Muscle layer of colon (tissue), 2 donors: ENCODE measurements around the gene MMP20.

Experiments
- H3K27ac ChIP-seq: one replicate; pipeline ENCODE4 v1.7.0; 2013; ENCODE audit warnings: low read depth, mild to moderate bottlenecking, low read length, moderate library complexity
- H3K27me3 ChIP-seq, 2 donors: one replicate each; pipeline ENCODE4 v1.7.0; 2013; ENCODE audit warnings: low read length in 2 of 2, mild to moderate bottlenecking in 2 of 2; ENCODE audit not compliant: insufficient read depth in 2 of 2, control insufficient read depth in 1 of 2
- H3K36me3 ChIP-seq: one replicate; pipeline ENCODE4 v1.7.0; 2013; ENCODE audit warnings: mild to moderate bottlenecking, low read length; ENCODE audit not compliant: insufficient read depth
- H3K4me1 ChIP-seq: one replicate; pipeline ENCODE4 v1.7.0; 2013; ENCODE audit warnings: mild to moderate bottlenecking, low read length; ENCODE audit not compliant: insufficient read depth
- H3K4me3 ChIP-seq, 2 donors: one replicate each; pipeline ENCODE4 v1.7.0; 2013; ENCODE audit warnings: low read length in 2 of 2, low read depth in 1 of 2, mild to moderate bottlenecking in 1 of 2, moderate library complexity in 1 of 2
- H3K9ac ChIP-seq: one replicate; pipeline ENCODE4 v1.7.0; 2013; ENCODE audit warnings: low read length
- H3K9me3 ChIP-seq: one replicate; pipeline ENCODE4 v1.7.0; 2013; ENCODE audit warnings: mild to moderate bottlenecking, low read length
- donor health status: abdominal sarcoma.
- donor health status: Adenocarcinoma of cecum.

MMP20 gene, protein sequence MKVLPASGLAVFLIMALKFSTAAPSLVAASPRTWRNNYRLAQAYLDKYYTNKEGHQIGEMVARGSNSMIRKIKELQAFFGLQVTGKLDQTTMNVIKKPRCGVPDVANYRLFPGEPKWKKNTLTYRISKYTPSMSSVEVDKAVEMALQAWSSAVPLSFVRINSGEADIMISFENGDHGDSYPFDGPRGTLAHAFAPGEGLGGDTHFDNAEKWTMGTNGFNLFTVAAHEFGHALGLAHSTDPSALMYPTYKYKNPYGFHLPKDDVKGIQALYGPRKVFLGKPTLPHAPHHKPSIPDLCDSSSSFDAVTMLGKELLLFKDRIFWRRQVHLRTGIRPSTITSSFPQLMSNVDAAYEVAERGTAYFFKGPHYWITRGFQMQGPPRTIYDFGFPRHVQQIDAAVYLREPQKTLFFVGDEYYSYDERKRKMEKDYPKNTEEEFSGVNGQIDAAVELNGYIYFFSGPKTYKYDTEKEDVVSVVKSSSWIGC

DNA sequence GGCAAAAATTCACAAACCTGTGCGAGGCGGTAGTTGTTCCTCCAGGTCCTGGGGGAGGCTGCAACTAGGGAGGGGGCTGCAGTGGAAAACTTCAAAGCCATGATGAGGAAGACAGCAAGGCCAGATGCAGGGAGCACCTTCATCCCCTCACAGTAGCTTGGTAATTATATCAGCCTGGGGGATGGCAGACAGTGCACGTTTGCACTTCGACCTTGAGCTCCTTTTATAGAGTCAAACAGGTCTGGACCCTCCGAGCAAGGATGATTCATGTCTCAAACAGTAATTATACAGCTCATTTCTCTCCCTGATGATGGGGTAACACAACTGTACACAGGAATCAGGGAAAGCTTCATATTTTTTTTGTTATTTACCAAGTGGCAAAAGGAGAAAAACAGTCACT, at the start of gene MMP20:
TSS of gene MMP20 (minus strand) at position 156 of the 400 bp plus-strand sequence. CDS start at position 143, 13 bp downstream.
- Histone ChIP-seq H3K27me3 (no peaks in the 10 kb centered on the region), H3K9ac (no peak within 1 kb of the TSS), H3K9me3 (no peaks in the 10 kb centered on the region), H3K4me3 (no peak within 1 kb of the TSS), H3K27ac (no peak within 1 kb of the TSS), H3K36me3 (no peaks in the 10 kb centered on the region), H3K4me1 (no peaks in the 10 kb centered on the region)

DNA sequence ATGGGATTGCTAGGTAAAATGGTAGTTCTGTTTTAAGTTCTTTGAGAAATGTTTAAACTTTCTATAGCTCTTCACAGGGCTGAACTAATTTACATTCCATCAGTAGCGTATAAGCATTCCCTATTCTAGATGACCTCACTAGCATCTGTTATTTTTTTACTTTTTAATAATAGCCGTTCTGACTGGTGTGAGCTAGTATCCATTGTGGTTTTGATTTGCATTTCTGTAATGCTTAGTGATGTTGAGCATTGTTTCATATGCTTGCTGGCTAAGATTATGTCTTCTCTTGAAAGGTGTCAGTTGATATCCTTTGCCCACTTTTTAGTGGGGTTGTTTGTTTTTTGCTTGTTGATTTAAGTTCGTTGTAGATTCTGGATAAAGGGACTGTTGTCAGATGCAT, 44.5 kb upstream of the MMP20 start:
- H3K4me3 ChIP-seq: no peak overlapping the region
- H3K36me3 ChIP-seq: no peaks in the 10 kb centered on the region
- H3K4me1 ChIP-seq: no peaks in the 10 kb centered on the region
- no peaks in the 10 kb centered on the region for H3K9me3 ChIP-seq
- no peaks in the 10 kb centered on the region for H3K27me3 ChIP-seq
- H3K9ac ChIP-seq: no peak overlapping the region
- H3K27ac ChIP-seq: no peak overlapping the region

DNA sequence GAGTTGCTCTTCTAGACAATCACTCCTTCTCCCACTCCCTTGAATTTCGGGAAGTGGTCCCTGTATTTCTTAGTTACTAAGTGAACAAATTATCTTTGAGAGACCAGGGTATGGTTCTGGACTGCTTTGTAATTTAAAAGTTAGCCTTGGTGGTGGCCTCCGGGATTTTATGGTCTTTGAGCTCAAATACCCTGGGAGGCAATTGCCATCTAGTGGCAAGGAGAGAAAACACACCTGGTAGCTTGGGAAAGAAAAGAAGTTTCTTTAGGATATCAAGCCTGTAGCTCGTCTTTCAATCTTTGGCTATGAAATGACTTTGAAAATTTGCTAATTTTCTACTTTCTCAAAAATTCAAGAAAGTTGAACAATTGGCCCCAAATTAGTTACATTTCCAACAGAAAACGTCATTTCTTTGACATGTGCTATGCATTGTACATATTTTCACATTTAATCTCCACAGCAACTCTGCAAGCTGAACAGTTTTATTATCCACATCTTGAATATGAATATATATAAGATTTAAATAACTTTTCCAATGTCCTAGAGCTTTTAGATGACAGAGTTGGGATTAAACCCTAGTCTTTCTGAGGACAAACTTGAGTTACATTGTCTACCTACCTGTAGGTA, 41.3 kb upstream of the MMP20 start:
- H3K9me3 ChIP-seq: no peaks in the 10 kb centered on the region
- no peaks in the 10 kb centered on the region for H3K36me3 ChIP-seq
- no peak overlapping the region for H3K9ac ChIP-seq
- H3K27ac ChIP-seq: no peak overlapping the region
- no peaks in the 10 kb centered on the region for H3K4me1 ChIP-seq
- H3K4me3 ChIP-seq: no peak overlapping the region
- H3K27me3 ChIP-seq: no peaks in the 10 kb centered on the region

DNA sequence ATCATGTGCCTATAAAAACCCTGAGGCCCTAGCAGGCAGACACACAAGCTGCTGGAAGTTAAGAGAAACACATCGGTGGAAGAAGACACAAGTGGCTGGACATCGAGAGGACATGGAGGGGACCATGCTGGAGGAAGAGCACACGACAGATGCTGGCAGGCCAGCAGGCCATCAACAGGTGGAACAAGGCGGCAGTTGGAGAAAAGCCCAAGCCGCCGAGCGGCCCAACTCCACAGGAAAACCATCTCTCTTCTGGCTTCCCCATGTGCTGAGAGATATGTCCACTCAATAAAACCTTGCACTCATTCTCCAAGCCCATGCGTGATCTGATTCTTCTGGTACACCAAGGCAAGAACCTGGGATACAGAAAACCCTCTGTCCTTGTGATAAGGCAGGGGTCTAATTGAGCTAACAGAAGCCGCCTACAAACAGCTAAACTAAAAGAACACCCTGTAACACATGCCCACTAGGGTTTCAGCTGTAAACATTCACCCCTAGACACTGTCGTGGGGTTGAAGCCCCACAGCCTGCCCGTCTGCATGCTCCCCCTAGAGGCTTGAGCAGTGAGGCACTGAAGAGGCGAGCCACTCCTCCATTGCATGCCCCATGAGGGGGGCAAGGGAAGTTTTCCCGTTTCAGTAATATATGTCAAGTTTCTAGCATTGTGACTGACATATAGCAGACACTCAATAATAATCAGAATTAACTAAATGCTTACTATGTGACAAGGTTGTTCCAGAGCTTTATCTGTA, 39.0 kb upstream of the MMP20 start:
- Histone ChIP-seq H3K27me3 (no peaks in the 10 kb centered on the region), H3K9ac (no peak overlapping the region), H3K4me1 (no peaks in the 10 kb centered on the region), H3K4me3 (no peak overlapping the region), H3K36me3 (no peaks in the 10 kb centered on the region), H3K9me3 (no peaks in the 10 kb centered on the region), H3K27ac (no peak overlapping the region)

DNA sequence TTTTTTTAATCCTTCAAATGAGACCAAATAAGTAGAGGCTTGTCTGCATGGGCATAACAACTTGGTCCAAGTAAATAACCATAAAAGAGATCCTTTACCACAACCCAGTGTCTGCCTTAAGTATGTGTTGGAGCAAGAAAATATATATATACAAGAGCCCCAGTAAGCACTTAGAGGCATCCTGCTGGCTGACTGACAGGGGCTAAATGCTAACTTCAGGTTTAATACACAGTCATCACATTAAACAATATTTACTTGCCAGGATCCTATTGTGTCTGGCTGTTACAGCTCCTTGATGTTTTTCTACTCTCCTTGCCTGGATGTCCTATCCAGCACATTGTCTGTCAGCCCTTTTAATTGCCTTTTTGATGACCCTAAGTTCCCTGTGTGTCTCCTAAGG, 37.5 kb upstream of the MMP20 start:
- Histone ChIP-seq H3K9ac (no peak overlapping the region), H3K27ac (no peak overlapping the region), H3K27me3 (no peaks in the 10 kb centered on the region), H3K9me3 (no peaks in the 10 kb centered on the region), H3K4me1 (no peaks in the 10 kb centered on the region), H3K36me3 (no peaks in the 10 kb centered on the region), H3K4me3 (no peak overlapping the region)

DNA sequence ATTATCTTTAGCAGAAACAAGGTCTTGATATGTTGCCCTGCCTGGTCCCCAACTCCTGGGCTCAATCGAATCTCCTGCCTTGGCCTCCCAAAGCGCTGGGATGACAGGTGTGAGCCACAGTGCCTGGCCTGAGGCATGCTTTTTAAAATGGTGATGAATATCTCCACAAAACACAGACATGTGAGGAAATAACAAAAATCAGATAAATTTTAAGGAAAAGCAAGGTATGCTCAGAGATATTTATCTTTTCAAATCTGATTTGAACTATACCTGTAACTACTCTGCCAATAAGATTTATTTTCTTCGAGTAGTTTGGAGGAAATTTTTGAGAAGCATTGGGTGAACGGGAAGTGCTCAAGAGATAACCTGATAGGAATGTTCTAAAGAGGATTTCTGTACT, 35.9 kb upstream of the MMP20 start:
- H3K36me3 ChIP-seq: no peaks in the 10 kb centered on the region
- H3K9ac ChIP-seq: no peak overlapping the region
- no peak overlapping the region for H3K4me3 ChIP-seq
- H3K27me3 ChIP-seq: no peaks in the 10 kb centered on the region
- H3K4me1 ChIP-seq: no peaks in the 10 kb centered on the region
- H3K9me3 ChIP-seq: no peaks in the 10 kb centered on the region
- H3K27ac ChIP-seq: no peak overlapping the region

DNA sequence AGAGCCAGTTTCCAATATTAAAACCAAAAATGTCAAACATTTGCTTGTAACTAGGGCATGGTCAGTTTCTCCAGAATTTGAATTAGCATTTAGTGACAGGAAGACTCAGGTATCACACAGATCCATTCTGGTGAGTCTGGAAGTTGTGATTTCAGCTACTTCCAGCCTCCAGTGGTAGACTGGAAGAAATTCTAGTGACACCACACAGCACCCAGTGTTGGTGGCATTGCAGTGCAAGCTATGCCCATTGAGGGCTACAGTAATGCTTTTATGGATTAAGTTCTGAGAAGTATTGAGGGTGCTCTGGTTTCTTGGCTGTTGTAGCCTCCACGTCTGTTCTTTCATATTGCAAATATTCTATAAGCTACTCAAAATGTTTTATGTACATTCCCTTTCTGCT, 31.4 kb upstream of the MMP20 start:
- Histone ChIP-seq H3K4me3 (no peak overlapping the region), H3K27me3 (no peaks in the 10 kb centered on the region), H3K9ac (no peak overlapping the region), H3K36me3 (no peaks in the 10 kb centered on the region), H3K27ac (no peak overlapping the region), H3K4me1 (no peaks in the 10 kb centered on the region), H3K9me3 (no peaks in the 10 kb centered on the region)

DNA sequence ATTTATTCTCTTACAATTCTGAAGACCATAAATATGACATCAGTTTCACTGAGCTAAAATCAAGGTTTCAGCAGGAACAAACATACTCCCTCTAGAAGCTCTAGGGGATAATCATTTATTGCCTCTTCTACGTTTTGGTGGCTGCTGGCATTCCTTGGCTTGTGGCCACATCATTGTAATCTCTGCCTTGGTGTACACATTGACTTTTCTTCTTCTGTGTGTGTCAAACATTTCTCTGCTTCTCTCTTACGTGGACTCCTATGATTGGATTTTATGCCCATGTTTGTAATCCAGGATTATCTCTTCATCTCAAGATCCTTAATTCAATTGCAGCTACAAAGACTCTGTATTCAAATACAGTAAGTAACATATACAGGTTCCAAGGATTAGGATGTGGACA, 30.4 kb upstream of the MMP20 start:
- no peaks in the 10 kb centered on the region for H3K27me3 ChIP-seq
- H3K36me3 ChIP-seq: no peaks in the 10 kb centered on the region
- no peak overlapping the region for H3K4me3 ChIP-seq
- no peaks in the 10 kb centered on the region for H3K9me3 ChIP-seq
- H3K4me1 ChIP-seq: no peaks in the 10 kb centered on the region
- no peak overlapping the region for H3K27ac ChIP-seq
- H3K9ac ChIP-seq: no peak overlapping the region

DNA sequence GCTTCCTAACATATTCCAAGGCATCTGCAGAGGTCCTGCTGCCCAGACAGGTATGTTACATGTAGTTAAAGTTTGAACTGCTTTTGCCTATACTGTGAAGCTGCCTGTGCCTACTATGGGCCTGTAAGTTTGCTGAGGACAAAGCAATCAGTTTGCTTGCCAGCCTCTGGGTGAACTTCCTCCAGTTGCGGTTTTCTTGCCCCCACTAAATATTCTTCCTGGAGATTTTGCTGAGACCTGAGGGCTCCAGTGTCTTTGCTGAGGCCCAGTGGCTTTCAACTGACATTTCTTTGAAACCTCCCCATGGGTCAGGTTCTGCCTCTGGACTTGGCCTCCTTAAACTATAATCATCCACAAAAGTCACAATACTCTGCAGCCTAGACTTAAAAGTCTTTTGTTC, 29.6 kb upstream of the MMP20 start:
- Histone ChIP-seq H3K4me1 (no peaks in the 10 kb centered on the region), H3K27ac (no peak overlapping the region), H3K4me3 (no peak overlapping the region), H3K27me3 (no peaks in the 10 kb centered on the region), H3K36me3 (no peaks in the 10 kb centered on the region), H3K9me3 (no peaks in the 10 kb centered on the region), H3K9ac (no peak overlapping the region)

DNA sequence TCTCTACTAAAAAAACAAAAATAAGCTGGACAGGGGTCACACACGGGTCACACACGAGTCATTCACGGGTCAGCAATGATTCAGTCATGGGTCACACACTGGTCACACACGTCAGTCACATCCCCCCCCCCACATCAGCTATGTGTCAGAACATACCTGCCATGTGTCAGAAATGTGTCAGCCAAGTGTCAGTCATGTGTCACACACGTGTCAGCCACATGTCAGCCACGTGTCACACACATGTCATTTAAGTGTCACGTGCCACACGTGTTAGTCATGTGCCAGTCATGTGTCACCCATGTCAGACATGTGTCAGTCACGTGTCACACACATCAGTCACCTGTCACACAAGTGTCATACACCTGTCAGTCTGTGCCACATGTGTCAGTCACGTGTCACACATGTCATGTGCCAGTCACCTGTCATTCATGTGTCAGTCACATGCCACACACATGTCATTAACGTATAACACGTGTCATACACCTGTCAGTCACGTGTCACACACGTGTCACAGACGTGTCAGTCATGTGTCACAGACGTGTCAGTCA, 28.7 kb upstream of the MMP20 start:
- H3K27ac ChIP-seq: no peak overlapping the region
- no peaks in the 10 kb centered on the region for H3K9me3 ChIP-seq
- no peaks in the 10 kb centered on the region for H3K27me3 ChIP-seq
- no peak overlapping the region for H3K4me3 ChIP-seq
- no peaks in the 10 kb centered on the region for H3K36me3 ChIP-seq
- no peak overlapping the region for H3K9ac ChIP-seq
- no peaks in the 10 kb centered on the region for H3K4me1 ChIP-seq

DNA sequence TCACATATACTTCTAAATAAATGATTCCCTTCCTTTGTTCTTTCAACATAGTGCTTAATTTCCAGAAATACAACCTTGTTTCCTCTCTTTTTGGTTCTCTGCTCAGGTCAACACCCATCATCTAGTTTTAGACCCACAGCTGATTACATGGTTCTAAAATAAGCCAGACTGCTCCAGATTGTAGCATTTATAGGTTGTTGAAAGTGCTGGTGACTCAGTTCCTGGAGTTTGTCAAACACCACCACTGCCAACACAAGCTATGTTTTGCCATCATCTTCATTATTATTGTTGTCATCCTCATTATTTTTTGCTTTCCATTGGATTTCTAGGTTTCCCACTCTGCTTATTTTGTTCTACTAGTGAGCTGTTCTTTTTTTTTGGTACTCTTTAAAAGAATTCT, 22.3 kb upstream of the MMP20 start:
- H3K27ac ChIP-seq: no peak overlapping the region
- no peaks in the 10 kb centered on the region for H3K27me3 ChIP-seq
- no peak overlapping the region for H3K4me3 ChIP-seq
- H3K4me1 ChIP-seq: no peaks in the 10 kb centered on the region
- no peaks in the 10 kb centered on the region for H3K9me3 ChIP-seq
- H3K9ac ChIP-seq: no peak overlapping the region
- H3K36me3 ChIP-seq: no peaks in the 10 kb centered on the region
